Measurements from ENCODE around the gene PCNX3. TPM values are rescaled to one million over a fixed set of nuclear protein-coding genes. Genes with fewer than 3 reads are reported as not detected.
A peak's percentile ranks its signal among the peaks of the same experiment; 100 is the strongest.

The PCNX3 gene
- total and polyA plus RNA-seq, 7 donors: 6.5 to 15.5 (median 9.8) TPM

- WGBS, 3 donors: 52 to 58% (median 55%) methylated on average over 25 of the region's 25 CpGs
- Histone ChIP-seq H3K9me3 (no peaks in the 10 kb centered on the region), H3K27ac (peak overlapping the region; percentile 94), H3K4me3 (peak overlapping the region; percentile 88), H3K27me3 (ENCODE audit: insufficient read depth in 3 of 3, low read length in 2 of 3) (no peaks in the 10 kb centered on the region), H3K36me3 (ENCODE audit: insufficient read depth in 1 of 2, low read depth in 1 of 2) (peaks cover 12 to 55% of the 10 kb centered on the region in 2 donors), H3K4me1 (peaks cover 17% of the 10 kb centered on the region)
- intact Hi-C loops (cut with DNase I): no loop called here
- DNase-seq: no peak
- no peak for TF ChIP-seq CTCF (IDR thresholded peaks at IDR 0.05)
- ATAC-seq: no peak
These were observed 46.1 kb downstream of the PCNX3 start for GRCh38 chr11:65661599-65662246.

DNA sequence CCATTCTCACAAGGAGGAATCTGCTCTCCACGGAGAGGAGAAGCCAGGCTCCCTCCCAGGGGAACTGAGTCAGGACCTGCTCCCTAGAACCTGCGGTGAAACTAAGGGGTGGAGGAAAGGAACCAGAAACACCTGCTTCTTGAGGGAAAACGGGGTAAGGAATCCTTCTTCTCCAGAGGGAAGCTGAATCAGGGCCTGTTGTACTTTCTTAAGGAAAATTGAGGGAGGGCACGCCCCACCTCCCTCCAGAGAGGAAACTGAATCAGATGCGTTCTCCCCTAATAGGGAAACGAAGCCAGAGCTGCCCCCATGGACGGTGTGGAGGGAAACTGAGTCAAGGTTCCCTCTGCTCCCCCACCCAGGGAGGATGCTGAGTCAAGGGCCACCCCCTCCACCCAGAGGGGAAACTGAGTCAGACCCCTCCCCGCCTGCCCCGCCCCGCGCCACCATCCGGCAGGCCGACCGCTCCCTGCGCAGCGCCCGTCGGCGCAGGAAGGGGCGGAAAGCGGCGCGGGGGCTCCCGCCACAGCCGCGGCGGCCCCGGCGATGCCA lies 46.7 kb downstream of the PCNX3 start:
- Histone ChIP-seq H3K27me3 (ENCODE audit: insufficient read depth in 3 of 3, low read length in 2 of 3) (no peaks in the 10 kb centered on the region), H3K9me3 (no peaks in the 10 kb centered on the region), H3K4me1 (peaks cover 17% of the 10 kb centered on the region), H3K36me3 (ENCODE audit: insufficient read depth in 1 of 2, low read depth in 1 of 2) (peaks cover 9 to 51% of the 10 kb centered on the region in 2 donors), H3K4me3 (peak overlapping the region; percentile 88), H3K27ac (peak overlapping the region; percentile 94)
- TF ChIP-seq CTCF (IDR thresholded peaks at IDR 0.05): no peak
- 0% methylated on average over 15 to 29 of the region's 29 CpGs for WGBS, 3 donors
- intact Hi-C loops (cut with DNase I): no loop called here
- DNase-seq: no peak
- ATAC-seq: peak in 2 of 4 donors; percentile 5 to 17

DNA sequence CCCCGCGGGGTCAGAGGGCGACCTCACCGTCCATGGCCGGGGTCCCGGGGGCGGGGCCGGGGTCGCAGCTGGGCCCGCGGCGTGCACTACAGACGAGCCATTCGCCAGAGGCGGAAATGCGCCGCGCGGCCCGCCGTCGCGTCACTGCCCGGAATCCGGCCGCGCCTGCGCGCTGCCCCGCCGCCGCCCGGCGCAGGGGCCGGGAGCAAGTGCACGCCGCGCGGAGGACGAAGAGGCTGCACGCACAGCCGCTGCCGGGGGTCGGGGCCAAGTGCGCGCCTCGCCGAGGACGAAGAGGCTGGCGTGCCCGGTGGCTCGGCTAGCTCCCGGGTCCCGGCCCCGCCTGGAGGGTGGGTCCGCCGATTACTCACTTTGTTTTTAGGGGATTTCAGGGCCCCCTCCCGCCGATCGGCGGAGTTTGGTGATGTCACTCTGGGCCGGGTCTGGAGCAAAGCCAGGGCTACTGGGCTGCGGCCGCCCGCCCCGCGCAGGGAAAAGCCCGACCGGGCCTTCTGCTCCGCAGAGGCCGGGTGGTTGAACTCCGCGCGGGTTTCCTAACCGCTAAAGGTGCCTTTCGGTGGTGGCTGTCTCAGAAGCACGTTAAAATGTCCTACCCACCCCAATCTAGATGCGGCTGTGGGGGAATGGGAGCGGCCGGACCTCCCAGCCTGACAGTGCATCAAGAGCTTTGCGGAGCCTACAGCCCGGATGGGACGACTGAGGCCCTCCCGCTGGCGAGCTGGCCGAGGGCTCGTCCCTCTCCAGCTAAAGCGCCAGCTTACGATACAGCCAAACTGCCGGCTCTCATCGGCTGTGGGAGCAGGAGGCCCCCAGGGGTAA lies 47.4 kb downstream of the PCNX3 start, which contains the start of gene RELA:
RELA (minus strand) TSS at position 118 of the 840 bp plus-strand sequence; CDS start at position 34, 84 bp downstream.
- Histone ChIP-seq H3K27ac (peak within 1 kb of the TSS; percentile 94), H3K4me3 (peak within 1 kb of the TSS; percentile 88), H3K9me3 (no peaks in the 10 kb centered on the region), H3K36me3 (ENCODE audit: insufficient read depth in 1 of 2, low read depth in 1 of 2) (peaks cover 4 to 44% of the 10 kb centered on the region in 2 donors), H3K4me1 (peaks cover 17% of the 10 kb centered on the region), H3K27me3 (ENCODE audit: insufficient read depth in 3 of 3, low read length in 2 of 3) (no peaks in the 10 kb centered on the region)
- peak; percentile 95 to 97 for DNase-seq
- no peak for TF ChIP-seq CTCF (IDR thresholded peaks at IDR 0.05)
- intact Hi-C loops (cut with DNase I): no loop called here
- 0% methylated on average over 62 to 91 of the region's 91 CpGs for WGBS, 3 donors
- peak; percentile 90 to 93 (median 92) for ATAC-seq

- Histone ChIP-seq H3K27ac (peak overlapping the region; percentile 94), H3K9me3 (no peaks in the 10 kb centered on the region), H3K27me3 (ENCODE audit: insufficient read depth in 3 of 3, low read length in 2 of 3) (no peaks in the 10 kb centered on the region), H3K36me3 (ENCODE audit: insufficient read depth in 1 of 2, low read depth in 1 of 2) (peaks cover 0 to 37% of the 10 kb centered on the region in 2 donors), H3K4me1 (peaks cover 17% of the 10 kb centered on the region), H3K4me3 (peak overlapping the region; percentile 88)
- ATAC-seq (peak; percentile 40 to 69 (median 48)), DNase-seq (peak; percentile 67 to 83)
- WGBS, 3 donors: 3 to 6% (median 3%) methylated on average over 15 of the region's 15 CpGs
- intact Hi-C loops (cut with DNase I): no loop called here
- TF ChIP-seq CTCF (IDR thresholded peaks at IDR 0.05): no peak
These were observed 48.1 kb downstream of the PCNX3 start for GRCh38 chr11:65663639-65664200.

All from psoas muscle (tissue), 8 donors.